HL-60 (cell line): ENCODE data around the gene TRUB2.

ENCODE experiments used
- DNase-seq, 2 experiments: peaks; one replicate each; pipeline ENCODE4 v3.0.0-alpha.2; 2010 to 2020; ENCODE audit warnings: low read depth in 1 of 2, low spot score in 1 of 2
- H3K27ac ChIP-seq: fragments of 250-450 bp; sonication (Bioruptor Pico); replicated peaks from 2 replicates; pipeline ENCODE4 v1.5.1; 2020; ENCODE audit warnings: mild to moderate bottlenecking, moderate library complexity
- H3K27me3 ChIP-seq: fragments of 250-450 bp; sonication (Bioruptor Pico); 2 replicates; pipeline ENCODE4 v1.5.1; 2021; ENCODE audit warnings: mild to moderate bottlenecking, moderate library complexity; ENCODE audit not compliant: insufficient read depth, poor library complexity, severe bottlenecking
- H3K4me3 ChIP-seq: replicated peaks from 2 replicates; pipeline ENCODE4 v1.5.1; 2011; ENCODE audit warnings: mild to moderate bottlenecking, control low read depth, low read length; ENCODE audit not compliant: insufficient read depth
- CTCF ChIP-seq: IDR thresholded peaks from one replicate; pipeline ENCODE4 v1.5.1; 2011; ENCODE audit warnings: low read length, control low read depth, inconsistent platforms; ENCODE audit not compliant: insufficient read depth
- GABPA ChIP-seq: IDR thresholded peaks from 2 replicates; pipeline ENCODE4 v1.6.1; 2012; ENCODE audit warnings: low read depth
- POLR2AphosphoS5 ChIP-seq: IDR thresholded peaks from 2 replicates; pipeline ENCODE4 v1.6.1; 2012; ENCODE audit warnings: low read depth
- REST ChIP-seq: IDR thresholded peaks from 2 replicates; pipeline ENCODE4 v1.6.1; 2012; ENCODE audit warnings: low read depth; ENCODE audit not compliant: insufficient replicate concordance
- SPI1 ChIP-seq: IDR thresholded peaks from 2 replicates; pipeline ENCODE4 v1.6.1; 2012; ENCODE audit warnings: low read depth, mild to moderate bottlenecking, borderline replicate concordance

Gene TRUB2

GRCh38 chr9:128309551-128309950 lies 12.7 kb downstream of the TRUB2 start:
- no peak for TF ChIP-seq CTCF
- TF ChIP-seq POLR2AphosphoS5: no peak
- TF ChIP-seq SPI1: no peak
- TF ChIP-seq REST: no peak
- TF ChIP-seq GABPA: no peak
- H3K4me3 ChIP-seq: no peak overlapping the region
- no peak overlapping the region for H3K27ac ChIP-seq
- no peaks in the 10 kb centered on the region for H3K27me3 ChIP-seq
- DNase-seq: no peak

GRCh38 chr9:128304971-128305288 lies 17.3 kb downstream of the TRUB2 start:
- DNase-seq: no peak
- Histone ChIP-seq H3K27me3 (no peaks in the 10 kb centered on the region), H3K4me3 (no peak overlapping the region), H3K27ac (no peak overlapping the region)
- TF ChIP-seq GABPA (no peak), REST (no peak), POLR2AphosphoS5 (no peak), SPI1 (no peak), CTCF (no peak)

- no peaks in the 10 kb centered on the region for H3K27me3 ChIP-seq
- no peak overlapping the region for H3K27ac ChIP-seq
- no peak overlapping the region for H3K4me3 ChIP-seq
- no peak for DNase-seq
- TF ChIP-seq SPI1 (no peak), CTCF (no peak), GABPA (no peak), REST (no peak), POLR2AphosphoS5 (no peak)
These were observed 17.9 kb downstream of the TRUB2 start for GRCh38 chr9:128304136-128304970.
